Right hindlimb (tissue), 1 donor: ENCODE results near the gene UBXN10.
A peak's percentile ranks its signal among the peaks of the same experiment; 100 is the strongest.

Source experiments
- DNase-seq: peaks from one replicate; pipeline ENCODE4 v3.0.0-alpha.2; 2018

The UBXN10 gene

DNA sequence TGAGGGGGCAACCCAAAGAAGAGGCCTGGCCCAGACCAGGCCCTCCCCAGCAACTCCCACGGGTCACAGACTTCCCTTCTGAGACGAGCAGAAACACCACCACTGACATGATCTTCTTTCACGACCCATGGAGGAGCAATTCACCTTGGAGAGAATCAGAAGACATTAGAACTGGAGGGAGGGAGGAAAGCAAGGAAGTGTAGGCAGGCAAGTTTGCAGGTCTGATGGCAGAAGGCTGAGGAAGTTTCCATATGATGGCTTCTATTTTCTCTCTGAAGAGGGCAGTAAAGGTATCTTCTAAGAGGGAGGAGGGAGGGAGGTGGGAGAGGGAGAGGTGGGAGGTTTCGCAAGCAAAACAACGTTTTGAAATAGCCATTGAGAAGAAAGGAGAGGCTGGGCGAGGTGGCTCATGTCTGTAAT is 1.4 kb upstream of the UBXN10 start:
- no peak for DNase-seq

DNA sequence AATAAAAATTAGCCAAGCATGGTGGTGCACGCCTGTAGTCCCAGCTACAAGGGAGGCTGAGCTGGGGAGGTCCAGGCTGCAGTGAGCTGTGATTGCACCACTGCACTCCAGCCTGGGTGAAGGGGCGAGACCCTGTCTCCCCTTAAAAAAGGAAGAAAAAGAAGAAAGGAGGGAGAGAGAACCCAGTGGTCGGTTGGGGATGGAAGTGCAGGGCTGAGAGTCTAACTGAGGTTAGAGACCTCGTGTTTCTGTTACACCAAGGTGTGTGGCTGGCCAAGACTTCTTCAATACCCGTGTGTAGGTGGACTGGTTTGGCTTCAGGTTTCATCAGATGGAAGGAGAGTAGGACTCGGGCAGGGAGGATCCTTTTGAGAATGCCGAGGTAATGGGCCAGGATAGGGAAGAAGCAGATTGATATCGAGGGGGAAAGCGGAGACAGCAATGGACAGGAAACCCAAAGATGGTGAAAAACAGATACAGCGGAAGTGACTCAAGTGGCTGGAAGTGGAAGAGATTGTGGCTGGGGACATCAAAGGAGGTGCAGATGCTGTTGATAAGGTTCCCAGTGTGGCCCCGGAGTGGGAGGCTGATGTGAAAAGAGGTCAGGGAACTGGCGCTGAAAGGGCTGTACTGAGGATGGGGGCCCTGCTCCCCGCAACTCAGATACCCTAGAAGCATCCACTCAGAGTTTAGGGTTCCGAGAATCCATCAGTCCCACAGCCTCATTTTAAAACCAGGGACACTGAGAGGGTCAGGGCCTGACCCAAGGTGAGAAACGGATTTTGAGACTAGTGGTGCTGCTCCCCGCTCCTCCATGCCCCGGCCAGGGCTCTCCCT is 681 bp upstream of the UBXN10 start:
- no peak for DNase-seq

DNA sequence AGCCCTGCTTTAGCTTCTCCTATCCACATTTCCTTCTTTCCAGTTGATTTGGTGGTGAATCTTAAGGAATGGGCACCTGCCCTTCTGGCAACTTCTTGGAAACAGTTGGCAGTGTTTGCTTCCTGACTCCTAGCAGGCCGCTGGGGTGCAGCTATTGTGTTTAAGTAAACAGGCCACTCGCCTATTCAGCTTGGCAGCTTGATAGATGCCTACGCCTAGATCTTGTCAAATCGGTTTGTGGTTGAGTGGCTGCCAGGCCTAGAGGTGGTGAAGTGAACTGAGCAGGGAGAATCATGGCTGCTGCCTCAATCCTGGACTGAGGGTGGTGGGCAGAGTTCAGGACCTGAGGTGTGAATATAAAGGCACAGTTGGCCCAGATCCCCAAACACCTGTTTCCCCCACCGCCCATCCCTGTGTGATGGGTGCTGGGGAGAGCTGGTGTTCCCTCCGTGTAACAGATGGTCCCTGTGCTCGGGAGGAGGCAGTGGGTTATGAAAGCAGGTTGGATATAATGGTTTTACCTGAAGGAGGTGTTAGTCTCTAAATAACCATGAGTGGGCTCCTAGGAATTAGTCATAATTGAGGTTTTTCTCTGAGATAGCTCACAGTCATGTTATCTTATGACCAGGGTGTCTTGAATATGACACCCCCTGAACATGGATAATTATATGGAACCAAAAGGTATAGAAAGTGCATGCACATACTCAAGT is 1.4 kb downstream of the UBXN10 start:
- DNase-seq: no peak

DNA sequence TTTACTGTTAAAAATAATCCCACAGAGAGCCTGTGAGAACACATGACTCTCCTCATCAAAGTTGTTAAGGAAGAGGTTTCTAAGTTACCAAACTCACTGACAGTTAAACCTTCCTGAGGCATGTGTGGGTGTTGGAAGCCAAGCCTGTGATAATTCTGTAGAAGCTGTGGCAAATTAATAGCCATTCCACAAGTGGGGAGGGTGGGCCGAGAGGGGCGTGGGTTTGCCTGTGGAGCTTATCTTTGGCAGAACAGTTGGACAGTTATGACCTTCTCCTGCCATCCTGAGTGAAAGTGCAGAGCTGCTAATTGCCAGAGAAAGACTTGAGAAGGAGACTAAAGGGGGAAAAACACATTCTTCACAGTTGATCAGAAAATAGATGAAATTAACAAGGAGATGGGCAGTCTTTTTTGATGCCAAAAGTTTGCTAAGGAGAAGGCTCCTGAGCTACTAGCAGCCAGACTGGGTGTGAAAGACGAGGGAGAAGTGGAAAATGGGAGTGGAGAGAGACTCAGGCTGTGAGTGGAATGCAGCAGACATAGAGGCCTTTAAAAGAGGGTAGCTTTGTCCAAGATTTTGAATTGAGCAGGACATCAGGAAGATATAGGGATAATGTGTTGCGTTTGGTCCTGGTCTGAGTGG is 2.0 kb downstream of the UBXN10 start:
- DNase-seq: no peak

DNA sequence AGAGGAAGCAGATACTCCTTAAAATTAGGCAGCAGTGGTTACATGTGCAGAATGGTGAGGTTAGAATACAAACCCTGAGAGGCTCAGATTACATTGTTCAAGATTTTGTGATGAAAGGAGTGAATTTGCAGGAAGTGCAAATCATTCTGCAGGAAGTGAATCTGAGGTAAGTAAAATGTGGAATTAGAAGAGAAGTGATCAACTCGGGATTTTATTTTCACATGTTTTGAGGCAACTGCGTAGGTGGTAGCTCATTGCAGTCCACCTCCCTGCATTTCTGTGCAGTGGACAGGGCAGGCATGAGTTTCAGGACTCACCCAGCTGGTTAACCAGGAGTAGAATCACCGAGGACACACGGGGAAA is 2.5 kb downstream of the UBXN10 start:
- no peak for DNase-seq

DNA sequence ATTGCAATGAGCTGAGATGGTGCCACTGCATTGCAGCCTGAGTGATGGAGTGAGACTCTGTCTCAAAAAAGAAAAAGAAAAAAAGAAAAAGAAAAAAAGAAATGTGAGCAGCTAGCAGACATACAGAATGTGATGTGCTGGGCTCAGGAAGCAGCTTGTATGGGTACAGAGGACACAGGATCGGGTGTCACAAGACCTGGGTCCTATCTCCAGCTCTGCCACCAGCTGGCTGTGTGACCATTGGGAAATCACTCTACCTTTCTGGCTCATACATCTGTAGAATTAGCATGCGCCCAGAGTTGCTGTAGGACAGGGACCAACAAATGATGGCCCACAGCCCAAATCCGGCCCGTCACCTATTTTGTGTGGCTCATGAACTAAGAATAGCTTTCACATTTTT is 3.8 kb downstream of the UBXN10 start:
- DNase-seq: no peak

DNA sequence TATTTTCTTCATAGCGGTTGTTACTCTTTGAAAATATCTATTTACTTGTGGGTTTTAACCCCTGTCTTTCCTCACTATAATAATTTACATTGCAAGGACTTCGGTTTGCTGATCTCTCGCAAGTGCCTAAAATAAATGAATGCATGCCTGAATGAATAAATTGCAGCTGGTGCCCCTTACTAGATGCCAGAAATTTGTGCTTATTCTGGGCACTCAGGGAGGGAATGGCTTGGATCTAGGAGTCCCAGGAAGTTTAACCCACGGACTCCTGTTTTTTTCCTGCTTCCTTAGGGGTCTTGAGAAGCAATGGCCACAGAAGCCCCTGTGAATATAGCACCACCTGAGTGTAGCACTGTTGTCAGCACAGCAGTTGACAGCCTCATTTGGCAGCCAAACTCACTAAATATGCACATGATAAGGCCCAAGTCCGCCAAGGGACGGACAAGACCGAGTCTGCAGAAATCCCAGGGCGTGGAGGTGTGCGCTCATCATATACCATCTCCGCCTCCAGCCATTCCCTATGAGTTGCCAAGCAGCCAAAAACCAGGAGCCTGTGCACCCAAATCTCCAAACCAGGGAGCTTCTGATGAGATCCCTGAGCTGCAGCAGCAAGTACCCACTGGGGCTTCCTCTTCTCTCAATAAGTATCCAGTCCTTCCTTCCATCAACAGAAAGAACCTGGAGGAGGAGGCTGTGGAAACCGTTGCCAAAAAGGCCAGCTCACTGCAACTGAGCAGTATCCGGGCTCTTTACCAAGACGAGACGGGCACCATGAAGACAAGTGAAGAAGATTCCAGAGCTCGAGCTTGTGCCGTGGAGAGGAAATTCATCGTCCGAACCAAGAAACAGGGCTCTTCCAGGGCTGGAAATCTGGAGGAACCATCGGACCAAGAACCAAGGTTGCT is 4.6 kb downstream of the UBXN10 start:
- DNase-seq: no peak

DNA sequence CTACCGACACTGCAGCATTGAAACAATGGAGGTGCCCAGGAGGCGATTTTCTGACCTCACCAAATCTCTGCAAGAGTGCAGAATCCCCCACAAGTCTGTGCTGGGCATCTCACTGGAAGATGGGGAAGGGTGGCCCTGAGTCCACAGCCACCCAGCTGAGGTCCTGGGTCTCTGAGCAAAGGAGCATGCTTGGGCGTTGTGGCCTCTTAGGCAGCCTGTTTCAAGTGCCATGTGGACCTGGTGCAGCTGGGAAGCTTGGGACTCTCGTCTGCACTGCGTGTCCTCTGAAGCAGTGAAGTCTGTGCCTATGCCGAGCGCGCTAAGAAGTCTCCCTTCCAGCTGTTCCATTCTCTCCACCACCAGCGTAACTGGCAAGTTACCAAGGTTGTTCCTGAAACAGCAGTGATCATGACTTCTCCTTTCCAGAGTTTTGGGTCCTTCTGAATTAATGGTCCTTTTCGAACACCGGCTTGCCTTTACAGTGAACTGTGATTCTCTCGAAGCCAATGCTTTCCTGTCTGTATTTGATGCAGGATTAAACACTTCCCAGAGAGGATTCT is 5.5 kb downstream of the UBXN10 start:
- DNase-seq: no peak

DNA sequence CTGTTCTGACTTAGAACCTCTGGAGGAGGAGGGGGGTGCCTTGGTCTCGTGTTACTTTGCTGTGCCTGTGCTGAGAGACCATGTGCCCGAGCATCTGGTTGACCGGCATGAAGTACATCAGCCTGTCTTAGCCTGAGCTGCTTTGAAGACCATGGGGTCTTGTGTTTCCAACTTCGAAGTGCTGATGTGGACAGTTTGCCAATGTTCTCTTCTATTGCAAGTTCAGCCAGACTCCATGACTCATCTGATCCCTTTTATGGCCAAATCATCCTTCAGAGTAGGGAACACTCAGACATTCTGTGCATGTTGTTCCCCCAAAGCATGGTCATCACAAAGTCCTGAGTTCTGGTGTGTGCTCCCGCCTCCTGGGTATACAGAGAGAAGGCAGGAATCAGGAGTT is 6.5 kb downstream of the UBXN10 start:
- DNase-seq: no peak

DNA sequence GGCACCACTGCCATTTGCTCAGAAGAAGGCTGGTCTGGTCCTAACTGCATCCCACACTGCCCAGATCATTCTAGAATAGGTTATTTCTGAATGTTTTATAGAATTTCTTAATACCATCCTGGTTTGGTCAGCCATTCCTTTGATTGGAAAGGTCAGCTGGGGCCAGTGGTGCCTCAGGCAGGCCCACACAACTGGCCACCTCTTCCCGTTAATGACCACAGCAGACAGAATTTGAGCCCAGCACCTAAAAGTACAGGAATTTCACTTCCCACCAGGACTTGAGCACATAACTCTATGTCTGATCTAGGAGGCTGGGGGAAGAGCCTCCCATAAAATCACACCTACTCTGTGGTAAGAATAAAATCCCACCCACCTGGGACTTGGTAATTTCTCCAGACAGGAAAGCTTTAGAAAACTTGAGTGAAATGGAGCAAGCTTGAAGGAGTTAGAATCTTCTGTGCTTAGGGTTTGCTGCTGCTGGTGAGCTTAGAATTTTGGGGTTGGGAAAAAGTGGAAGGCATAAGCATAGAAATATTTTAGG is 7.0 kb downstream of the UBXN10 start:
- DNase-seq: no peak

DNA sequence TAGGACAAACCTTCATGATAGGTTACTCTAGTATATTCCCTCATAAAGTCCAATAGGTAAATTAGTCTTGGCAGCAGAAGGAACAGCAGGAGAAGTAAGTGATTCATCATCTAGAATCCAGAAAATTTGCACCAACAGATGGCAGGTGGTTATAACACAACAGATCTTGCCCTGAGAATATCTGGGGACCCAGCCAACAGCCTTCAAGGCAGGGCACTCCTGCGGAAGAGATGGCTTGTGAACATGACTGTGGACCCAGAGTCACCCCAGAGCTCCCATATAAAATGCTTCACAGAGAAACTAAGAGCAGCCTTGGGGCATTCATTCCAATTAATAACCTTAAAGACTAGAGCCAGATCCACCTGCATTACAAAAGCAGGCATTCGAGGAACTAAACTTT is 8.3 kb downstream of the UBXN10 start:
- no peak for DNase-seq

DNA sequence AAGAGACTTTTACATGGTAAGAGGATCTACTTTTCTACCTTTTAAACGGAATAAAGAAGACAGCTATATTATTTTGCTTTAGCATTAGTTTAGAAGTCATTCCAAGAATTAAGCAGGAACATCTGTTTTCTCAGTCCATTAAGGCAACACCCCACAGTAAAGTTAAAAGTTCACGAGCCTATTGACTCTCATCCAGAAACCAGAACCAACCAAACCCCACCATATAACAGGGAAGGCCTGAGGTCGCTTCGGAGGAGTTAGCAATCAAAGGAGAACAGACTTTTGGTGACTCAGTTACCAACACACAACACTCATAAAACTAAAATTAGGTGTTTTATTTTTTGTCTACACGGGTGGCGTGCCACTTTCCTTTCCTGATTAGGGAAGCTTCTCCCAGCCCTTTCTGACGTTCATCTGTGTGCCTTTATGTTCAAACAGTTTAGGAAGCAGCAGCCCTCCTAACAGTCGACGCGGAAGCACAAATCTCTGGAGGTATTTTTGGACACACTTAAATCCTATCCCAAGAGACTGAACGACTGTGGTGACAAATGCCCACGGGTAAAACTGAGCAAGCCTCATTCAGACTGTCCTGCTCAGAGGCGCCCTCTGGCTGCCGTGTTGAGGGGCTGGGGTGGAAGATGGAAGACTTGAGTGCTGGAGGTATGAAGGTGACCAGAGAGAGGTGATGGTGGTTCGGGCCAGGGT is 9.0 kb downstream of the UBXN10 start:
- peak; percentile 35 for DNase-seq

DNA sequence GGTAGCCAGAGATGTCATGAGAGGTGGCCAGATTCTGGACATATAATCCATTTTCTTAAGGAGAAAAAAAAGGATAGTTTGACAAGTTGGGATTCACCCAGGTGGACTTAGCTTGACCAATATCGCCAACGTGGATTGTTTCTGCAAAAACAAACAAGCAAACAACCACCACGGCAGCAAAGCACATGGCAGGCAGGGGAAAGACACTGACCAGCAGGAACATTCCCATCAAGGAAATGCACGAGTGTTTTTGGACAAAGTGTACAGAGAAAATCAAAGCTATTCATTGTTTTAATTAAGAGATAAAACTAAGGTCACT is 9.5 kb downstream of the UBXN10 start:
- DNase-seq: no peak

DNA sequence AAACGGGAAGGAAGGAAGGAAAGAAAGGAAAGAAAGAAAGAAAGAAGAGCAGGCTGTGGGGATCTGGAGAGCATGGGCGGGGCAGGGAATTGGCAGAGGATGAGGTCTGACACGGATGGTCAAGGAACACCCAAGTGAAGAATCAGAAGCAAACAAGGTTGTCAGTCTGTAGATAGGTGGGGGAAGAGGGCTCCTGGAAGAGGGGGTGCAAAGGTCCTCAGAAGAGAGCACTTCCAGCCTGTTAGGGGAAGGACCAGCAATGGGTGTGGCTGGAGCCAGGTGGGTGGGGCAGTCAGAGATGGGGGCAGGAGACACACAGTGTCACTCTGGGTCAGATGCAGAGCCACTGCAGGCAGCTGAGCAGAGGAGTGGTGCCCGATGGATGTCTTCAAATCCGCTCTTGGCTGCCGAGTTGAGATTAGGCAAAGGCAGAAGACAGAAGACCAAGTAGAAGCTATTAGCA is 11.5 kb downstream of the UBXN10 start:
- no peak for DNase-seq

DNA sequence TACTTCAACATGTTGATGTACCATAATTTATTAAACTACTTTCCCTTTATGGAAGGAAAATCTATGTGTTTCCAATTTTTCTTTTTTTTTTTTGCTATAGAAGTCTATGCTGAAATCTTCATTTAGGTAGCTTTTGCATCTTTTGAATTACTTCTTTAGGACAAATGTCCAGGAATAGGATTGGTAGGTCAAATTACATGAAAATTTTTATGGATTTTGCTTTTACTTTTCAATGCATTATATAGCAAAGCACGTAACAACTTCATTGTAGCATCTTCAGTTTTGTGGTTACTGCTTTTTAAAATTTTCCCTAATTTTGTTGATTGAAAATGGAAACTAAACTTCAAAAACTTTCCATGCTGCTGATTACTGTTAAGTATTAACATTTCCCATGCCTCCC is 12.4 kb downstream of the UBXN10 start:
- no peak for DNase-seq

DNA sequence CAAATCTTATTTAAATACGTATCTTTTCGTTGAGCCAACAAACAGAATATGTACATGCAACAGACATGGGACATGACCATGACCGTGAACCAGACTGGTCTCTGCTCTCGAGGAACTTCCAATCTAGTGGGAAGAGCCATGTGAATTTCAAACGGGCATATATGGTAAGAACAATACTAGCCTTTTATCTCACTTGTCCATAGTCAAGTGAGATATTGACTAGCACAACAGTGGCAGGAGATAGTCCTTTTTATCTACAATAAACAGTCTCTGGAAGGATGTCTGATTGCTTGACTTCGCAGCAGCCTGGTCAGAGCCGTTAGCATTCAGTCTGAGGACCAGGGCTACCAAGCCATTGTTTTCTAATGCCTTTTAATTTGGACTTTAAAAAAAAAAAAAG is 13.0 kb downstream of the UBXN10 start:
- no peak for DNase-seq

DNA sequence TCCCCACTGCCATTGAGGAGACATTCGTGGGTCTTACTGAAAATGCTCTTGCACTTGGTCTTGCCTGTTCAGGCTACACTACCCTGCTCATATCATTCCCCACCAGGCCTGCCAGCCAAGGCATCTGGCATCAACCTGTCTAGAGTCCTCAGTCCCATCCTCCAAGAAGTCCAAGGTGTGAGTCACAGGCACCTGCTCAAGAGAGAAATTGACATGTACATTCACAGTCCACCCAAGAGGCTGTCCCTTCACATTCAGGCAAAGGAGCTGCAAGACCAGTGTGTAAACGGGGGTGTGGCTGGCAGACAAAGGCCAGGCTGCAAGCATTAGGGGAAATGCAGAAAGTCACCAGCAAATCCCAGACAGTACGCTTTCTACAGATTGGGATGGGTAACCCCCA is 13.5 kb downstream of the UBXN10 start:
- DNase-seq: no peak

DNA sequence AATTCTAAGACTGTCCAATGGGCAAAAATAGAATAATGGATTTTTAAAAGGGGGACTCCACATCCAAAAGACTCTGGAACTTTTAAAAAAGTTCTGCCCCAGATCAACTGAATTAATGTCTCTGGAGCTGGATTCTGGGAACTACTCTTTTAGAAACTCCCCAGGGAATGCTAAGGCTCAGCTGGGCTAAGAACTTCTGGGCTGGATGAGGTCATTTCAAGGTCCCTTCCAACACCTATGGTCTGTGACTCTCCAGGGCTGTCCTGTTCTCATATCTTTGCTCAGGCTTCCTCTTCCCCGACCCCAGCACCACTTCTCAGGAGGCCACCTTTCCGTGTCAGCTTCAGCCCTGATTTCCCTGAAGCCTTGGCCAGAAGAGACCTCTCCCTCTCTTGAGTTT is 13.9 kb downstream of the UBXN10 start:
- no peak for DNase-seq

DNA sequence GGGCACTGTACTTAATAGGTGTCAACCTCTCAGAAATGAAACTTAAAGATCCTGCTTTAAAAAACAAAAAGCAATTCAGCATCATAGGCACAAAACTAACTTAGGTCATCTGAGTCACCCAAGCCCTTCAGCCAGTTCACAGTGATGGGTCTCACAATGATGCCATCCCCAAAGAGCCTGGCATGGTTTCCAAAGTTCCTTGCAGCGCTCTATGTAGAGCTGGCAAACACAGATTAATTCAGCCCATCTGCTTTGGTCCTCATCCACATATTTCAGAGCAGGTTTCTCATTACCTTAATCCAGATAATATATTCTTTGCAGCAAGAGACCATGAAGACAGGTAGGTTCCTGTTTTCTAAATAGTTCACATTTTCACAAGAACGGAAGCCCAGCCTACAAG is 15.1 kb downstream of the UBXN10 start:
- DNase-seq: no peak

DNA sequence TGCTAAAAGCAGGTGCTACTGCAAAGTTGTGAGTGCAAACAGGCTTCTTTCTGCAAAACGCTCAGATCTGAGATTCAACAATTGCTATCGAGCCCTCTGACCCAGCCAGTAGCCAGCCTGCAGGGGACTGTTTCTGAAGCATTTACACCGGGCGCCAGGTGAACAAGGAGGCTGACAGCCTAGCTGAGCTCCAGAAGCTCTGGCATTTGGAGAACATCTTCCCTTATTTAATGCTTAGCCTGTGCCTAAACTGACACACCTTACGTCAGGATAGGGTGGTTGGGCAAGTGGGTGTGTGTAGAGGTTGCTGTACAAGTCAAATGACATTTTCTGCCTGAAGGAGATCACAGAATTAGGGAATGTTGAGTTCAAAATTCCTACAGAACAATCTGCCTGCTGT is 16.3 kb downstream of the UBXN10 start:
- DNase-seq: no peak

DNA sequence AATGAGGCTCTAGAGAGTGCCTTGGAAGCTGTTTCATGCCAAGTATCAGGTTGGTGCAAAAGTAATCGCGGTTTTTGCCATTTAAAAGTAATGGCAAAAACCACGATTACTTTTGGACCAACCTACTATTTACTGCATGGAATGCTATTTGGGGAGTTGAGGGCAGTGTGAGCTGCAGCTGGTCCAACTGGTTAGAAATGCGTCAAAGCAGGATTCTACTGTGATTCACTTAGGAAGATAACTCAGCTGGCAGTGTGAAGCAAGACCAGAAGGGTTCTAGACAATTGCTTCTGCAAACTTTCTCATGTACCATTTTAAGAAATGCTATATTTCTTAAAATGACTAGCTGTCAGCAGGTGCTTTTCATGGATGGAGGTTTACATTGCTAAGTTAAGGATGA is 21.6 kb downstream of the UBXN10 start:
- DNase-seq: no peak

DNA sequence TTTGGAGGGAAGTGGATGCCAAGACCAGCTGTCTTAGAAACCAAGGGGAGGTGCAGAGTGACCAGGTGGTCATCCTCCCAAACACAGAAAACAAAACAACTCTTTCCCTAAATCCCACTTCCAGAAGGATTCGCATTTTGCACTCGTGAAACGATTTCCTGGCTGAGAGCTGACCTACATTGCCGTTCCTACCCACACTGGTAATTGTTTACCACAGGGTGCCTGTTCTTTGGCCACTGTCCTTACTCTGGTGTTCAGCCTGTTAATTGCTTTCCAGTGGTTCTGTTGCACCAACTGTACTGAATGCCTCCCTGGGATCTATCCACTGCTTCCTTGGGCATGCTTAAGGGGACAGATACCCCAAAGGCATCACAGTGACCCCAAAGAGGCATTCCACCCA is 23.6 kb downstream of the UBXN10 start:
- no peak for DNase-seq
